AG09309 (cell line): ENCODE data around the gene SMOC1.

Experiments used
- DNase-seq: peaks from one replicate; pipeline ENCODE4 v3.0.0-alpha.2; 2010; ENCODE audit warnings: low read depth
- H3K4me3 ChIP-seq: 2 replicates; pipeline ENCODE4 v1.5.1; 2011; ENCODE audit warnings: mild to moderate bottlenecking, low read depth, low read length, moderate library complexity; ENCODE audit not compliant: control insufficient read depth
- TF ChIP-seq, protein P1 (sequence below): IDR thresholded peaks from 2 replicates; pipeline ENCODE4 v1.5.1; 2011; ENCODE audit warnings: mild to moderate bottlenecking, low read depth, low read length, inconsistent platforms; ENCODE audit not compliant: insufficient read depth, control insufficient read depth; ENCODE audit errors: missing control alignments

SMOC1 gene

DNA sequence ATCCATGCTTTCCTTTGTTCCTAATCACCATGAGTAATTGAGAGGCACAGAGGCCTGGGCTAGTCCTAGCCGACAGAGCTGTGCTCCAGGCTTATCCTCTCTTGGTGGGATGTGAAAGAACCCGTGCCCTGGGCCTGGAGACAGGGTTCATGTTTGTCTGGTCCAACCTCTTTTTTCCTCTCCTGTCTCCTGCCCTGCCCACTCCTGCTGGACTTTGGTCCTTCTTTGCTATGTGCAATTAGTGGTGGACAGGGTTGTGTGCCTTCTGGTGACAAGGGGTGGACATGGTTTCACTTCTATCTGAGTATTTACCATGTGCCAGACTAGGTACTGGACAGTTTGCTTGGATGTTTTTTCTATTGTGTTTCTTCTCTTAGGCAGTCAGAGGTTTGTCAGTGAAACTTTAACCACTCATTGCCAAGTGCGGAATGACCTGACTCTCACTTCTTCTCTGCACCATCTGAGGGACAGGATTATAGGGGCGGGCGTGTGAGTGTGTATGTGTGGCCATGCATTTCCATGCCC lies 126.1 kb downstream of the SMOC1 start:
- TF ChIP-seq, protein P1, sequence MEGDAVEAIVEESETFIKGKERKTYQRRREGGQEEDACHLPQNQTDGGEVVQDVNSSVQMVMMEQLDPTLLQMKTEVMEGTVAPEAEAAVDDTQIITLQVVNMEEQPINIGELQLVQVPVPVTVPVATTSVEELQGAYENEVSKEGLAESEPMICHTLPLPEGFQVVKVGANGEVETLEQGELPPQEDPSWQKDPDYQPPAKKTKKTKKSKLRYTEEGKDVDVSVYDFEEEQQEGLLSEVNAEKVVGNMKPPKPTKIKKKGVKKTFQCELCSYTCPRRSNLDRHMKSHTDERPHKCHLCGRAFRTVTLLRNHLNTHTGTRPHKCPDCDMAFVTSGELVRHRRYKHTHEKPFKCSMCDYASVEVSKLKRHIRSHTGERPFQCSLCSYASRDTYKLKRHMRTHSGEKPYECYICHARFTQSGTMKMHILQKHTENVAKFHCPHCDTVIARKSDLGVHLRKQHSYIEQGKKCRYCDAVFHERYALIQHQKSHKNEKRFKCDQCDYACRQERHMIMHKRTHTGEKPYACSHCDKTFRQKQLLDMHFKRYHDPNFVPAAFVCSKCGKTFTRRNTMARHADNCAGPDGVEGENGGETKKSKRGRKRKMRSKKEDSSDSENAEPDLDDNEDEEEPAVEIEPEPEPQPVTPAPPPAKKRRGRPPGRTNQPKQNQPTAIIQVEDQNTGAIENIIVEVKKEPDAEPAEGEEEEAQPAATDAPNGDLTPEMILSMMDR: no peak
- no peak for DNase-seq

DNA sequence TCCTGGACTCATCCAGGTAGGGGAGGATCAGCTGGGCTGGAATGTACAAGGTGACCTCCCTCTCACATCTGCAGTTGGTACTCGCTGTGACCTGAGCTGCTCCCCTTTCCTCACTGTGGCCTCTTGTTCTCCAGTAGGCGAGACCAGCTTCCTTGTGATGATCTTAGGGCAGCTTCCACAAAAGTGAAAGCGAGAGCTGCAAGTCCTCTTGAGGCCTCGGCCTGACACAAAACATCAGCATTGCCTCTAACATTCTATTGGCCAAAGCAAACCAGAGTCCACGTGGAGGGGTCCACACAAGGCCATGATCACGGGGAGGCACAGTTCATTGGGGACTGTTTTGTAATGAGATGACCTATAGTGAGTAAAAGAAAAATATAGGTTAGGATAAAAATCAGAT lies 127.5 kb downstream of the SMOC1 start:
- TF ChIP-seq, protein P1: no peak

More for the DNA sequence above, 126.1 kb downstream of the SMOC1 start:
- H3K4me3 ChIP-seq: no peak overlapping the region

GRCh38 chr14:70008284-70009262 lies 129.4 kb downstream of the SMOC1 start:
- TF ChIP-seq, protein P1: no peak
- H3K4me3 ChIP-seq: no peak overlapping the region
- DNase-seq: no peak

More for the DNA sequence above, 127.5 kb downstream of the SMOC1 start:
- H3K4me3 ChIP-seq: no peak overlapping the region
- DNase-seq: no peak

DNA sequence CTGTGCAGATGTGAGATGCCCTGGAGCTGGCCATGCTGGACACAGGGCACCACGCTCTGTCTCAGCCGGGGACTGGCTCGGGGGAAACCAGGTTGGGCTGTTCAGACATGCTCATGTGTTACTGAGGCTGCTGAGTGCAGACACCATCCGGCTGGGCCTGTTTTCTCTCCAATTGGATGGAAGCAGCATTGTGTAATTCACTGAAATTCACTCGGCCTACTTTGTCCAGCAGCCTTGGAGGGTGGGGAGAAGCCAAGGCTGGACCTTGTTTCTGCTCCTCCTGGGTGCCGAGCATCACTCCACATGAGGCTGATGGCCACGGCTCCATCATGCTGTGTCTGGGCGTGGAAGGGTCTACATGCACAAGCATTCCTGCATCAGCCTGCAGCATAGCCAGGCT lies 130.7 kb downstream of the SMOC1 start:
- DNase-seq: no peak
- no peak overlapping the region for H3K4me3 ChIP-seq
- TF ChIP-seq, protein P1: no peak

DNA sequence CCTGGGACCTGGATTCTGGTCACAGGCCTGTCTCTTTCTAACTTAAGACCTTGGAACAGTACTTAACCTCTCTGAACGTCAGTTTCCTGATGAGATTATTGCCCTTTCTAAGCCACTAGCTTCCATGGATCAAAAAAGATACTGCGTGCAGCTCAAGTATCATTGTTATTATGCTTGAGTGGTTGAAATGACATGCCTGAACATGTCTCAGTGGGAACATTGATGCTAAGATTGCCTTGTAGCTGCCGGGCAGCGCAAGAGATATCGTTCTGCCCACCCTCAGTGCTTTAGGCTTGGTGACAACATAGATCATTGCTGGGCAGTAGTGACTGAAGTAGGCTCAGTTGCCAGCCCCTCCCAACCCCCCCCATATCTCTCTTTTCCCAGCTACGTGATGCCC lies 131.9 kb downstream of the SMOC1 start:
- H3K4me3 ChIP-seq: no peak overlapping the region
- DNase-seq: no peak
- TF ChIP-seq, protein P1: no peak

DNA sequence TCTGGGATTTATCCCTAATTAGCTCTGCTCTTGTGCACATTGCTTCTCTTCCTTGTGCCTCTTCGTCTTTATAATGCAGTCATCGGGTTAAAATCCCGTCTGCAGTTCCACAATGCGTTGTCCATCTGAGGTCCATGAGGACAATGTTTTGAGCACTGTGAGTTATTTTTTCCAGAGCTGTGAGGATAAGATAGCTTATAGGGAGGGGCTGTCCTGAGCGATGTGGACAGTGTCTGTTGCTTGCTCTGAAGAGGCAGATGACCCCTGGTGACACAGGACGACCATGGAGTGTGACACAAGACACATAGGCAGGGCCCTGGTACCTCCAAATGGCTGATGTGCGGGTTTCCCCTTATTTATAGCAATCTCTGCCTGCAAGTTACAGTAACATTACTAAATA lies 132.5 kb downstream of the SMOC1 start:
- no peak overlapping the region for H3K4me3 ChIP-seq
- TF ChIP-seq, protein P1: no peak
- no peak for DNase-seq
